Epithelial cell of proximal tubule (primary cell): ENCODE results near the gene PTGFR. TPM values are rescaled to one million over a fixed set of nuclear protein-coding genes. Genes with fewer than 3 reads are reported as not detected.
A peak's percentile ranks its signal among the peaks of the same experiment; 100 is the strongest.

ENCODE experiments used
- DNase-seq: peaks from one replicate; pipeline ENCODE4 v3.0.0-alpha.2; 2011; ENCODE audit warnings: low read depth
- H3K4me3 ChIP-seq: 2 replicates; pipeline ENCODE4 v1.5.1; 2011; ENCODE audit warnings: low read depth, mild to moderate bottlenecking, low read length
- CTCF ChIP-seq: conservative IDR thresholded peaks from 2 replicates; pipeline ENCODE4 v1.5.1; 2012; ENCODE audit warnings: low read depth, mild to moderate bottlenecking, low read length
- total RNA-seq: library from RNA; depleted of rRNA; stranded (reverse); fragments of >200 nt; gene quantifications from 2 replicates; pipeline ENCODE4 v1.2.3, GENCODE V29; 2015

Gene PTGFR
- 0.14 and 1.3 TPM in 2 replicates for total RNA-seq

GRCh38 chr1:78490861-78491450 lies at the start of gene PTGFR:
Gene PTGFR (plus strand): TSS chr1:78490974. CDS start chr1:78492744, 1,770 bp downstream.
- no peak for DNase-seq
- no peak for TF ChIP-seq CTCF

GRCh38 chr1:78441921-78442320 lies 48.9 kb upstream of the PTGFR start:
- no peak for TF ChIP-seq CTCF
- peak; percentile 69 for DNase-seq
- no peak overlapping the region for H3K4me3 ChIP-seq

More at GRCh38 chr1:78490861-78491450, at the start of gene PTGFR:
- H3K4me3 ChIP-seq = peak within 1 kb of the TSS; percentile 75

- H3K4me3 ChIP-seq = no peak overlapping the region
- TF ChIP-seq CTCF = no peak
- no peak for DNase-seq
Measured at GRCh38 chr1:78447086-78447485, 43.7 kb upstream of the PTGFR start.

GRCh38 chr1:78464449-78464891 lies 26.3 kb upstream of the PTGFR start:
- TF ChIP-seq CTCF = no peak
- DNase-seq = no peak
- H3K4me3 ChIP-seq = no peak overlapping the region

- no peak for TF ChIP-seq CTCF
- no peak for DNase-seq
- H3K4me3 ChIP-seq = no peak overlapping the region
Measured at GRCh38 chr1:78465143-78465542, 25.6 kb upstream of the PTGFR start.

- no peak overlapping the region for H3K4me3 ChIP-seq
- no peak for TF ChIP-seq CTCF
- no peak for DNase-seq
Measured at GRCh38 chr1:78468521-78468920, 22.3 kb upstream of the PTGFR start.

GRCh38 chr1:78469576-78469975 lies 21.2 kb upstream of the PTGFR start:
- no peak for TF ChIP-seq CTCF
- no peak overlapping the region for H3K4me3 ChIP-seq
- no peak for DNase-seq
